K562 (cell line): Measurements from ENCODE around the gene SLC7A4. TPM values are rescaled to one million over a fixed set of nuclear protein-coding genes. Genes with fewer than 3 reads are reported as not detected.

Source experiments
- FOXM1 ChIP-seq, 2 experiments: fragments of 450-650 bp in 1 of 2; sonication (generic) in 1 of 2; formaldehyde crosslinking in 1 of 2; IDR thresholded peaks; 2 replicates each; pipeline versions ENCODE4 v1.6.1 to v1.9.0; 2017 to 2022; ENCODE audit warnings: low read depth in 2 of 2, mild to moderate bottlenecking in 2 of 2, missing genetic modification reagents in 1 of 2, moderate library complexity in 1 of 2
- PHF20 ChIP-seq: fragments of 450-650 bp; IDR thresholded peaks from 2 replicates; pipeline ENCODE4 v1.6.1; 2018; ENCODE audit not compliant: partially characterized antibody
- PTRF ChIP-seq: fragments of 450-650 bp; IDR thresholded peaks from 2 replicates; pipeline ENCODE4 v1.6.1; 2016; ENCODE audit warnings: mild to moderate bottlenecking, missing genetic modification characterization, missing compliant biosample characterization
- SETDB1 ChIP-seq: IDR thresholded peaks from one replicate; pipeline ENCODE4 v1.6.1; 2012; ENCODE audit warnings: low read length, control low read depth, inconsistent platforms
- YBX1 ChIP-seq: fragments of 450-650 bp; IDR thresholded peaks from 2 replicates; pipeline ENCODE4 v1.7.1; 2016; ENCODE audit warnings: mild to moderate bottlenecking
- polyA plus RNA-seq, 8 experiments: library from polyadenylated mRNA; depleted of rRNA in 4 of 8; stranded (reverse) in 5 of 8; unstranded in 3 of 8; fragments of >200 nt; fragmentation: Nextera tagmentation in 2 of 8; fragmentation: Illumina TruSeq in 1 of 8; extraction: Ambion mirVana in 2 of 8; extraction: Trizol in 1 of 8; gene quantifications; 2 replicates each; pipeline versions ENCODE4 v1.2.1 to v1.2.3, GENCODE V29; 2011 to 2014; ENCODE audit warnings: inconsistent platforms in 1 of 8, missing spikeins in 1 of 8
- total RNA-seq, 7 experiments: library from RNA; depleted of rRNA in 6 of 7; stranded (reverse); fragments of >200 nt in 6 of 7; fragmentation: Illumina TruSeq in 2 of 7; extraction: Trizol in 2 of 7; gene quantifications; 2 replicates each; pipeline versions ENCODE4 v1.2.1 to v1.2.3, GENCODE V29; 2011 to 2021; ENCODE audit warnings: low replicate concordance in 1 of 7
- TF ChIP-seq, protein P1 (sequence below): sonication (generic); formaldehyde crosslinking; IDR thresholded peaks from 2 replicates; pipeline ENCODE4 v1.8.1; 2023; ENCODE audit warnings: missing genetic modification reagents, mild to moderate bottlenecking, borderline replicate concordance

SLC7A4 gene
- total and polyA plus RNA-seq, 9 of the 15 experiments (the other 6 are each of a cell fraction or from before 2014, with no cell fraction given), result not detected

DNA sequence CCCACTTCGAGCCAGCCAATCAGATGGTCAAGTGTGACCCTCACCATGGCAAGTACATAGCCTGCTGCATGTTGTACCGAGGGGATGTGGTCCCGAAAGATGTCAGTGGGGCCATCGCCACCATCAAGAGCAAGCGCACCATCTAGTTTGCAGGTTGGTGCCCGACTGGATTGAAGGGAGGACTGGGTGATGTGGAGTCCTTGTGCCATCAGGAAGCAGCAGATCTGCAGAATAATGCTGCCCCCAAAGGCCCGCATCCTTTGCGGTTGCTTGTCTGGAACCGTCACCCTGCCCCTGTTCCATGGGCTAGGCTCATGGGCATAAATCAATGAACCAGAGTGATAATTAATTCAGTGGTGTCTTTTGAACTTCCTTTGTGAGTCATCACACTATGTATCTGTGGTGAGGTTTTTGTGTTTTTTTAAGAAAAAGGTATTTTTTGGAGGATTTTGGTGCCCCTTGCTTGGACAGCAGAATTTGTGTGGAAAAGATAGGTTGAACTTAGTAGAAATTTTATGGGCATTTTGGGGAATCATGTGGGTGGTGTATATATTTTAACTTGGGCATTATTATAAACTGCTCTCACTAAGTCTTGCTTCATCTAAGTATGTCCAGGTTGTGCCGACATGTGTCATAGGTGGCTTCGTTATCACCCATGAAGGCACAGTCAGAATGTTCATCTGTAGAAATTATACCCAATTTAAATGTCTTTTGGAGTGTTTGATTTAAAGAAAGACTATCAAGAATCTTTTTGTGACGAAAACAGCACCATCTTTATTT, 35.7 kb upstream of the SLC7A4 start (continued):
- TF ChIP-seq, protein P1, sequence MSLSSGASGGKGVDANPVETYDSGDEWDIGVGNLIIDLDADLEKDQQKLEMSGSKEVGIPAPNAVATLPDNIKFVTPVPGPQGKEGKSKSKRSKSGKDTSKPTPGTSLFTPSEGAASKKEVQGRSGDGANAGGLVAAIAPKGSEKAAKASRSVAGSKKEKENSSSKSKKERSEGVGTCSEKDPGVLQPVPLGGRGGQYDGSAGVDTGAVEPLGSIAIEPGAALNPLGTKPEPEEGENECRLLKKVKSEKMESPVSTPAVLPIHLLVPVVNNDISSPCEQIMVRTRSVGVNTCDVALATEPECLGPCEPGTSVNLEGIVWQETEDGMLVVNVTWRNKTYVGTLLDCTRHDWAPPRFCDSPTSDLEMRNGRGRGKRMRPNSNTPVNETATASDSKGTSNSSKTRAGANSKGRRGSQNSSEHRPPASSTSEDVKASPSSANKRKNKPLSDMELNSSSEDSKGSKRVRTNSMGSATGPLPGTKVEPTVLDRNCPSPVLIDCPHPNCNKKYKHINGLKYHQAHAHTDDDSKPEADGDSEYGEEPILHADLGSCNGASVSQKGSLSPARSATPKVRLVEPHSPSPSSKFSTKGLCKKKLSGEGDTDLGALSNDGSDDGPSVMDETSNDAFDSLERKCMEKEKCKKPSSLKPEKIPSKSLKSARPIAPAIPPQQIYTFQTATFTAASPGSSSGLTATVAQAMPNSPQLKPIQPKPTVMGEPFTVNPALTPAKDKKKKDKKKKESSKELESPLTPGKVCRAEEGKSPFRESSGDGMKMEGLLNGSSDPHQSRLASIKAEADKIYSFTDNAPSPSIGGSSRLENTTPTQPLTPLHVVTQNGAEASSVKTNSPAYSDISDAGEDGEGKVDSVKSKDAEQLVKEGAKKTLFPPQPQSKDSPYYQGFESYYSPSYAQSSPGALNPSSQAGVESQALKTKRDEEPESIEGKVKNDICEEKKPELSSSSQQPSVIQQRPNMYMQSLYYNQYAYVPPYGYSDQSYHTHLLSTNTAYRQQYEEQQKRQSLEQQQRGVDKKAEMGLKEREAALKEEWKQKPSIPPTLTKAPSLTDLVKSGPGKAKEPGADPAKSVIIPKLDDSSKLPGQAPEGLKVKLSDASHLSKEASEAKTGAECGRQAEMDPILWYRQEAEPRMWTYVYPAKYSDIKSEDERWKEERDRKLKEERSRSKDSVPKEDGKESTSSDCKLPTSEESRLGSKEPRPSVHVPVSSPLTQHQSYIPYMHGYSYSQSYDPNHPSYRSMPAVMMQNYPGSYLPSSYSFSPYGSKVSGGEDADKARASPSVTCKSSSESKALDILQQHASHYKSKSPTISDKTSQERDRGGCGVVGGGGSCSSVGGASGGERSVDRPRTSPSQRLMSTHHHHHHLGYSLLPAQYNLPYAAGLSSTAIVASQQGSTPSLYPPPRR (CRISPR knock-in tag), result no peak
- TF ChIP-seq SETDB1 (peak; percentile 85), PTRF (0 out of 2 replicates have a peak, but pooled peaks have one; percentile 14), YBX1 (0 out of 2 replicates have a peak, but pooled peaks have one; percentile 21), FOXM1 (IDR thresholded peaks at IDR 0.05; ENCODE audit: low read depth) (no peak), FOXM1 (CRISPR knock-in tag; IDR thresholded peaks at IDR 0.05; ENCODE audit: low read depth) (no peak), PHF20 (no peak)
